Measurements from ENCODE around the gene FSCN2.

The FSCN2 gene

DNA sequence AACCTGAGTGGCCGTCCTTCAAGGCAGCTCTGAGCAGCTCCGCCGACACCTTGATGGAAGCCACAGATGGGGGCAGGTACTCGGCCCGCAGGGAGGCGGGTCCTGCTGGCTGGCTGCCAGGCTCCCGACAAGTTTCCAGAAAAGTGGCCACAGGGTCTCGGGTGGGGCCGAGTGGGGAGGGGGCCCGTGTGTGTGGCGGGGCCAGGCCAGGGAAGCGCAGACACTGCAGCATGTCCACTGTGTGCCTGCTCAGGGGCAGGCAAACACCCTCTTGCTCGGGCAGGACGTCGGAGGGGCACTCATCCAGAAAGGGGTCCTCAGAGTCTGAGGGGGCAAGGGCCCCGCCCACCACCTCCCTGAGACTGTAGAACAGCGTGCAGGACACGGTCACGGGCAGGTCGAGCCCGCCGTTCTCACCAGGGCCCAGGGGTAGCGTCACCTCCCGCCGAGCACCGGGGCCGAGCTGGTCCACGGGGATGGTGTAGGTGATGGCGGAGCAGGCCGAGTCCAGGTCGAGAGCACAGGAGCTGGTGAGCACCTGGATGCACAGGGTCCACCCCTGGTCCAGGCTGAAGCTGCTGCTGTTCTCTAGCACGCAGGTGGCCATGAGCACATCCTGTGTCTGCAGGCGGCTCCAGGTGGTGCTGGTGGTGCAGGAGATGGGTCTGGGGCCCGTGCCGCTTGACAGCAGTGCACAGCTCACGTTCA is 18.9 kb downstream of the FSCN2 start:
- H3F3A ChIP-seq (ENCODE audit: low read depth): no peaks in the 10 kb centered on the region
- H3K4me3 ChIP-seq (ENCODE audit: low read length, poor library complexity, severe bottlenecking): no peak overlapping the region
- H3K9me2 ChIP-seq (replicated peaks; ENCODE audit: low read depth, low read length): no peaks in the 10 kb centered on the region
- TF ChIP-seq, protein P1, sequence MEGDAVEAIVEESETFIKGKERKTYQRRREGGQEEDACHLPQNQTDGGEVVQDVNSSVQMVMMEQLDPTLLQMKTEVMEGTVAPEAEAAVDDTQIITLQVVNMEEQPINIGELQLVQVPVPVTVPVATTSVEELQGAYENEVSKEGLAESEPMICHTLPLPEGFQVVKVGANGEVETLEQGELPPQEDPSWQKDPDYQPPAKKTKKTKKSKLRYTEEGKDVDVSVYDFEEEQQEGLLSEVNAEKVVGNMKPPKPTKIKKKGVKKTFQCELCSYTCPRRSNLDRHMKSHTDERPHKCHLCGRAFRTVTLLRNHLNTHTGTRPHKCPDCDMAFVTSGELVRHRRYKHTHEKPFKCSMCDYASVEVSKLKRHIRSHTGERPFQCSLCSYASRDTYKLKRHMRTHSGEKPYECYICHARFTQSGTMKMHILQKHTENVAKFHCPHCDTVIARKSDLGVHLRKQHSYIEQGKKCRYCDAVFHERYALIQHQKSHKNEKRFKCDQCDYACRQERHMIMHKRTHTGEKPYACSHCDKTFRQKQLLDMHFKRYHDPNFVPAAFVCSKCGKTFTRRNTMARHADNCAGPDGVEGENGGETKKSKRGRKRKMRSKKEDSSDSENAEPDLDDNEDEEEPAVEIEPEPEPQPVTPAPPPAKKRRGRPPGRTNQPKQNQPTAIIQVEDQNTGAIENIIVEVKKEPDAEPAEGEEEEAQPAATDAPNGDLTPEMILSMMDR (conservative IDR thresholded peaks at IDR 0.05; ENCODE audit: low read length): no peak
- no peak for TF ChIP-seq EZH2phosphoT487 (IDR thresholded peaks at IDR 0.05; ENCODE audit: borderline replicate concordance)
- H3K4me2 ChIP-seq (ENCODE audit: low read depth, low read length, poor library complexity, severe bottlenecking): no peak overlapping the region
- no peak overlapping the region for H3K9ac ChIP-seq (ENCODE audit: low read depth, low read length, poor library complexity, severe bottlenecking)
- no peak overlapping the region for H2AFZ ChIP-seq (ENCODE audit: low read length)
- H3K4me1 ChIP-seq (ENCODE audit: insufficient read depth, low read length, poor library complexity, severe bottlenecking): peaks cover 24% of the 10 kb centered on the region
- H3K36me3 ChIP-seq (ENCODE audit: insufficient read depth, low read length): peaks cover 30% of the 10 kb centered on the region; the same call in 1 of the 2 replicates
- no peaks in the 10 kb centered on the region for H3K27me3 ChIP-seq (ENCODE audit: insufficient read depth, low read length, poor library complexity, severe bottlenecking)
- no peaks in the 10 kb centered on the region for H3K9me3 ChIP-seq (ENCODE audit: insufficient read depth, low read depth, low read length)
- peaks cover 15% of the 10 kb centered on the region for H4K20me1 ChIP-seq (ENCODE audit: insufficient read depth, low read length, poor library complexity, severe bottlenecking)
- peaks cover 32% of the 10 kb centered on the region for H3K79me2 ChIP-seq (ENCODE audit: insufficient read depth, low read length)

DNA sequence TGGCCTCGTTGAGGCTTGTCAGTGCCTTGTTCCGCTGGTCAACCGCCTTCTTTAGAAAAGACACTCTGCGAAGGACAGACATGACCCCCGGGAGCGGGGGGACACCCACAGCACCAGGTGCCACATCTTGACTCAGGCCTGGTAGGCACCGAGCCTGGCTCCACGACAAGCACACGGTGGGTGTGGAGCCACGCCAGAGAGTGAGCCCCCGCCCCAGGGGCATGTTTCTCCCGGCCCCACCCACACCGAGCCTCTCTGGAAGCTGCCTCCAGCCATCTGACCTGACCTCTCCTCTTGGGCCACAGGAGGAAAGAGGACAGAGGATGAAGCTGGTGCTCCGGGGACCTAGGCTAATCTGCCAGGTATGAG is 19.4 kb downstream of the FSCN2 start:
- Histone ChIP-seq H3K79me2 (ENCODE audit: insufficient read depth, low read length) (peaks cover 33% of the 10 kb centered on the region), H3K36me3 (ENCODE audit: insufficient read depth, low read length) (peaks cover 30% of the 10 kb centered on the region; the same call in 1 of the 2 replicates), H3K9me3 (ENCODE audit: insufficient read depth, low read depth, low read length) (no peaks in the 10 kb centered on the region), H3K9me2 (replicated peaks; ENCODE audit: low read depth, low read length) (no peaks in the 10 kb centered on the region), H3K4me2 (ENCODE audit: low read depth, low read length, poor library complexity, severe bottlenecking) (no peak overlapping the region), H4K20me1 (ENCODE audit: insufficient read depth, low read length, poor library complexity, severe bottlenecking) (peaks cover 18% of the 10 kb centered on the region), H3K4me3 (ENCODE audit: low read length, poor library complexity, severe bottlenecking) (no peak overlapping the region), H3F3A (ENCODE audit: low read depth) (peaks cover 2% of the 10 kb centered on the region; the same call in 1 of the 2 replicates), H3K27me3 (ENCODE audit: insufficient read depth, low read length, poor library complexity, severe bottlenecking) (no peaks in the 10 kb centered on the region), H3K4me1 (ENCODE audit: insufficient read depth, low read length, poor library complexity, severe bottlenecking) (peaks cover 24% of the 10 kb centered on the region), H3K9ac (ENCODE audit: low read depth, low read length, poor library complexity, severe bottlenecking) (no peak overlapping the region), H2AFZ (ENCODE audit: low read length) (no peak overlapping the region)
- TF ChIP-seq, protein P1 (conservative IDR thresholded peaks at IDR 0.05; ENCODE audit: low read length): no peak
- no peak for TF ChIP-seq EZH2phosphoT487 (IDR thresholded peaks at IDR 0.05; ENCODE audit: borderline replicate concordance)

DNA sequence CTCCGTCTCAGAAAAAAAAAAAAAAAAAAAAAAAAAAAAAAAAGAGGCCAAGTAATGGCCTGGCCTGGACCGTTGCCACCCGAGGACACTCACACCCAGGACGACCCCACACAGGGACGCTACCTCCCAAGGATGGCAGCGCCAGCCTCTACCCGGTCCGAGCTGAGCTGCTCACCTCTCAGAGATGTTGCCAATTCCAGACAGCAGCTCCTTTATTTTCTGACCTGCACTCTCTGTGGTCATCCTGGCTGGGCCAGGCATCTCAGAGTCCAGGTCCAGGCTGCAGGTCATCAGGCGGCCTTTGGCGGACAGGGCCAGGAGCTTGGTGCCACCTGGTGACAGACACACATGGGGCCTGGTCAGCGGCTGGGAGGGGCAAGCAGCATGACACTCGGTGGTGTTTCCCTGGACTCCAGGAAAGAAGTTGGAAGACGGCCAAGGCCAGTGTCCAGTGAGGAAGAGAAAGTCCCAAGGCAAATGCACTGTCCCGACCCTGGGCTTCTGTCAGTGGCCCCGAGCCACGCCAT is 20.9 kb downstream of the FSCN2 start:
- no peak for TF ChIP-seq EZH2phosphoT487 (IDR thresholded peaks at IDR 0.05; ENCODE audit: borderline replicate concordance)
- TF ChIP-seq, protein P1 (conservative IDR thresholded peaks at IDR 0.05; ENCODE audit: low read length): no peak
- H3K4me3 ChIP-seq (ENCODE audit: low read length, poor library complexity, severe bottlenecking): no peak overlapping the region
- no peaks in the 10 kb centered on the region for H3K9me3 ChIP-seq (ENCODE audit: insufficient read depth, low read depth, low read length)
- H4K20me1 ChIP-seq (ENCODE audit: insufficient read depth, low read length, poor library complexity, severe bottlenecking): peaks cover 20% of the 10 kb centered on the region
- no peak overlapping the region for H2AFZ ChIP-seq (ENCODE audit: low read length)
- peaks cover 33% of the 10 kb centered on the region for H3K79me2 ChIP-seq (ENCODE audit: insufficient read depth, low read length)
- H3K27me3 ChIP-seq (ENCODE audit: insufficient read depth, low read length, poor library complexity, severe bottlenecking): no peaks in the 10 kb centered on the region
- H3K9me2 ChIP-seq (replicated peaks; ENCODE audit: low read depth, low read length): no peaks in the 10 kb centered on the region
- H3F3A ChIP-seq (ENCODE audit: low read depth): peaks cover 10% of the 10 kb centered on the region; the same call in 1 of the 2 replicates
- H3K9ac ChIP-seq (ENCODE audit: low read depth, low read length, poor library complexity, severe bottlenecking): no peak overlapping the region
- H3K4me2 ChIP-seq (ENCODE audit: low read depth, low read length, poor library complexity, severe bottlenecking): peak overlapping the region; percentile 83
- H3K4me1 ChIP-seq (ENCODE audit: insufficient read depth, low read length, poor library complexity, severe bottlenecking): peaks cover 31% of the 10 kb centered on the region
- peaks cover 24% of the 10 kb centered on the region; the same call in 1 of the 2 replicates for H3K36me3 ChIP-seq (ENCODE audit: insufficient read depth, low read length)

All from Loucy (cell line).